Fibroblast of lung (primary cell): ENCODE measurements around the gene MROH7. TPM values are rescaled to one million over a fixed set of nuclear protein-coding genes. Genes with fewer than 3 reads are reported as not detected.

Experiments used
- DNase-seq, 2 donors: peaks; one replicate each; pipeline versions ENCODE4 v3.0.0 to v3.0.0-alpha.2; 2010; ENCODE audit warnings: low read depth in 2 of 2
- H2AFZ ChIP-seq: 2 replicates; pipeline ENCODE4 v1.5.1; 2012; ENCODE audit warnings: low read length, control low read depth, inconsistent platforms
- H3K27ac ChIP-seq: 2 replicates; pipeline ENCODE4 v1.5.1; 2011; ENCODE audit warnings: low read length, control low read depth; ENCODE audit not compliant: insufficient read depth
- H3K27me3 ChIP-seq: 2 replicates; pipeline ENCODE4 v1.5.1; 2011; ENCODE audit warnings: mild to moderate bottlenecking, low read length; ENCODE audit not compliant: control insufficient read depth, insufficient read depth
- H3K36me3 ChIP-seq: 2 replicates; pipeline ENCODE4 v1.5.1; 2011; ENCODE audit warnings: low read length; ENCODE audit not compliant: control insufficient read depth, insufficient read depth
- H3K4me1 ChIP-seq: 2 replicates; pipeline ENCODE4 v1.5.1; 2011; ENCODE audit warnings: low read length; ENCODE audit not compliant: control insufficient read depth, insufficient read depth; ENCODE audit errors: extremely low read depth
- H3K4me2 ChIP-seq: 2 replicates; pipeline ENCODE4 v1.5.1; 2011; ENCODE audit warnings: low read length, control low read depth; ENCODE audit not compliant: insufficient read depth; ENCODE audit errors: extremely low read depth
- H3K4me3 ChIP-seq, 4 experiments: fragments of 200-600 bp in 1 of 4; sonication (generic) in 1 of 4; replicated peaks in 1 of 4; 2 replicates each; pipeline ENCODE4 v1.5.1; 2011 to 2016; ENCODE audit warnings: low read length in 4 of 4, low read depth in 3 of 4, mild to moderate bottlenecking in 3 of 4, control low read depth in 2 of 4, inconsistent platforms in 1 of 4, mixed read lengths in 1 of 4; ENCODE audit not compliant: insufficient read depth in 1 of 4; ENCODE audit errors: control extremely low read depth in 1 of 4
- H3K79me2 ChIP-seq: 2 replicates; pipeline ENCODE4 v1.5.1; 2012; ENCODE audit warnings: mild to moderate bottlenecking, low read length, inconsistent platforms; ENCODE audit not compliant: control insufficient read depth, insufficient read depth
- H3K9ac ChIP-seq: 2 replicates; pipeline ENCODE4 v1.5.1; 2011; ENCODE audit warnings: mild to moderate bottlenecking, low read length, control low read depth; ENCODE audit not compliant: insufficient read depth
- H3K9me3 ChIP-seq: 2 replicates; pipeline ENCODE4 v1.5.1; 2012; ENCODE audit warnings: low read depth, low read length; ENCODE audit not compliant: control insufficient read depth, insufficient read depth
- H4K20me1 ChIP-seq: 2 replicates; pipeline ENCODE4 v1.5.1; 2011; ENCODE audit warnings: low read length; ENCODE audit not compliant: control insufficient read depth, insufficient read depth; ENCODE audit errors: extremely low read depth
- CTCF ChIP-seq, 2 donors: IDR thresholded peaks in 1 of 2; conservative IDR thresholded peaks in 1 of 2; 1 replicate in 1 of 2; 2 replicates in 1 of 2; pipeline ENCODE4 v1.5.1; 2011 to 2012; ENCODE audit warnings: low read length in 2 of 2, control low read depth in 1 of 2, inconsistent platforms in 1 of 2, low read depth in 1 of 2, mild to moderate bottlenecking in 1 of 2
- EZH2 ChIP-seq: IDR thresholded peaks from 2 replicates; pipeline ENCODE4 v1.5.1; 2012; ENCODE audit warnings: low read length, control low read depth, mild to moderate bottlenecking; ENCODE audit errors: missing control alignments
- polyA plus RNA-seq, 2 donors: library from polyadenylated mRNA; depleted of rRNA in 1 of 2; stranded (reverse) in 1 of 2; unstranded in 1 of 2; fragments of >200 nt; gene quantifications; 2 replicates each; pipeline ENCODE4 v1.2.1, GENCODE V29; 2011 to 2012; ENCODE audit warnings: missing spikeins in 1 of 2
- total RNA-seq: library from RNA; depleted of rRNA; stranded (reverse); fragments of >200 nt; gene quantifications from 2 replicates; pipeline ENCODE4 v1.2.1, GENCODE V29; 2014

Gene MROH7
- total and polyA plus RNA-seq, 2 donors (not counting 1 experiment from before 2014, with no cell fraction given), result 0.01 to 0.33 TPM

DNA sequence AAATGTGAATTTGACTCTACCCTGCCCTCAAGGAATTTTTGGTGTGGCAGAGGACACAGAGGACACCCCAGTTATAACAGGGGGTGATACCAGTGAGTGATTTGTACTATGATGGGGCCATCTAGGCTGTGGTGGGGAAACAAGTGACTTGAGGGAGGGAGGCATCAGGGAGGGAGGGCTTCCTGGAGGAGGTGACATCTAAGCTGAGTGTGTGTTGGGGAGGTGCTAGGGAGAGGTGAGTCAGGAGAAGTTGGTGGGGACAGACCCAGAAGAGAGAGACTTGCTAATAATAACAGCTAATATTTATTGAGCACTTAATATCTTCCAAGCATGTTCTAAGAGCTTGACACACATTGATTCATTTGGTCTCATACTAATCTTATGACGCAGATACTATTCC is 54.2 kb downstream of the MROH7 start:
- H3K9ac ChIP-seq, result no peak overlapping the region
- no peak overlapping the region for H3K27ac ChIP-seq
- no peaks in the 10 kb centered on the region for H4K20me1 ChIP-seq
- no peaks in the 10 kb centered on the region for H3K4me1 ChIP-seq
- TF ChIP-seq CTCF (conservative IDR thresholded peaks at IDR 0.05 in 1 of 2, IDR thresholded peaks at IDR 0.05 in 1 of 2; ENCODE audit: low read depth in 1 of 2, low read length in 2 of 2) (no peak), EZH2 (no peak)
- no peaks in the 10 kb centered on the region for H3K36me3 ChIP-seq
- H3K27me3 ChIP-seq, result peaks cover 3% of the 10 kb centered on the region
- no peak overlapping the region for H3K4me2 ChIP-seq
- no peak for DNase-seq
- no peaks in the 10 kb centered on the region for H3K79me2 ChIP-seq
- H2AFZ ChIP-seq, result no peak overlapping the region
- H3K4me3 ChIP-seq, result no peak overlapping the region
- H3K9me3 ChIP-seq, result no peaks in the 10 kb centered on the region

DNA sequence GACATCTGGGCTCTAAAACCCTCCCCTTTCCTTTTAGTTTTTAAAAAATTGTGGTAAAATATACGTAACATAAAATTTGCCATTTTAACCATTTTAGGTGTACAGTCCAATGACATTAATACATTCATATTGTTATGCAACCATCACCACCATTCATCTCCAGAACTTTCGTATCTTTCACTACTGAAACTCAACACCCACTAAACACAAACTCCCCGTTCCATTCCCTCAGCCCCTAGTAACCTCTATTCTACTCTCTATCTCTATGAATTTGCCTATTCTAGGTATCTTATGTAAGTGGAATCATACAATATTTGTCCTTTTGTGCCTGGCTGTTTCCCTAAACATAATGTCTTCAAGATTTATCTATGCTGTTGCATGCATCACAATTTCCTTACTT is 54.7 kb downstream of the MROH7 start:
- DNase-seq, result no peak
- Histone ChIP-seq H2AFZ (no peak overlapping the region), H3K36me3 (no peaks in the 10 kb centered on the region), H3K9me3 (no peaks in the 10 kb centered on the region), H3K4me3 (no peak overlapping the region), H3K79me2 (no peaks in the 10 kb centered on the region), H3K27me3 (no peaks in the 10 kb centered on the region), H3K9ac (no peak overlapping the region), H3K4me2 (no peak overlapping the region), H3K4me1 (no peaks in the 10 kb centered on the region), H4K20me1 (no peaks in the 10 kb centered on the region), H3K27ac (no peak overlapping the region)
- TF ChIP-seq EZH2 (no peak), CTCF (conservative IDR thresholded peaks at IDR 0.05 in 1 of 2, IDR thresholded peaks at IDR 0.05 in 1 of 2; ENCODE audit: low read depth in 1 of 2, low read length in 2 of 2) (no peak)

GRCh38 chr1:54697896-54698295 is 56.3 kb downstream of the MROH7 start:
- Histone ChIP-seq H3K4me2 (no peak overlapping the region), H3K4me1 (no peaks in the 10 kb centered on the region), H3K4me3 (no peak overlapping the region), H3K27ac (no peak overlapping the region), H4K20me1 (no peaks in the 10 kb centered on the region), H3K27me3 (no peaks in the 10 kb centered on the region), H3K9ac (no peak overlapping the region), H3K79me2 (no peaks in the 10 kb centered on the region), H2AFZ (no peak overlapping the region), H3K9me3 (no peaks in the 10 kb centered on the region), H3K36me3 (no peaks in the 10 kb centered on the region)
- TF ChIP-seq CTCF (conservative IDR thresholded peaks at IDR 0.05 in 1 of 2, IDR thresholded peaks at IDR 0.05 in 1 of 2; ENCODE audit: low read depth in 1 of 2, low read length in 2 of 2) (no peak), EZH2 (no peak)
- no peak for DNase-seq
